HG03432 (cell line): ENCODE measurements around the gene ANKK1.

Experiments used
- ATAC-seq: cut with Tn5 transposase; IDR thresholded peaks from one replicate; pipeline ENCODE4 v1.9.1; 2021; ENCODE audit warnings: mild to moderate bottlenecking, moderate library complexity; ENCODE audit not compliant: unreplicated experiment

ANKK1 gene

GRCh38 chr11:113387605-113388211, at the start of gene ANKK1:
Gene ANKK1 (plus strand): TSS chr11:113387779. CDS start chr11:113387885, 106 bp downstream.
- ATAC-seq: no peak

GRCh38 chr11:113338730-113339129, 48.8 kb upstream of the ANKK1 start:
- ATAC-seq: no peak

GRCh38 chr11:113339929-113340589, 47.5 kb upstream of the ANKK1 start:
- ATAC-seq: no peak

- ATAC-seq: no peak
Measured at GRCh38 chr11:113341388-113342165, 46.0 kb upstream of the ANKK1 start.

- ATAC-seq: no peak
Measured at GRCh38 chr11:113345978-113346377, 41.6 kb upstream of the ANKK1 start.

GRCh38 chr11:113349528-113349927, 38.1 kb upstream of the ANKK1 start:
- ATAC-seq: no peak

- ATAC-seq: no peak
Measured at GRCh38 chr11:113350336-113351067, 37.1 kb upstream of the ANKK1 start.

GRCh38 chr11:113351068-113351450, 36.5 kb upstream of the ANKK1 start:
- ATAC-seq: no peak

GRCh38 chr11:113351480-113351879, 36.1 kb upstream of the ANKK1 start:
- ATAC-seq: no peak

- ATAC-seq: no peak
Measured at GRCh38 chr11:113356203-113356602, 31.4 kb upstream of the ANKK1 start.

GRCh38 chr11:113363406-113363805, 24.2 kb upstream of the ANKK1 start:
- no peak for ATAC-seq

- peak; percentile 42 for ATAC-seq
Measured at GRCh38 chr11:113363996-113364641, 23.5 kb upstream of the ANKK1 start.

GRCh38 chr11:113365895-113366294, 21.7 kb upstream of the ANKK1 start:
- no peak for ATAC-seq

- ATAC-seq: no peak
Measured at GRCh38 chr11:113369411-113369810, 18.2 kb upstream of the ANKK1 start.

GRCh38 chr11:113370634-113371033, 16.9 kb upstream of the ANKK1 start:
- no peak for ATAC-seq

- ATAC-seq: no peak
Measured at GRCh38 chr11:113372309-113372708, 15.3 kb upstream of the ANKK1 start.

GRCh38 chr11:113373306-113373705, 14.3 kb upstream of the ANKK1 start:
- no peak for ATAC-seq

- ATAC-seq: no peak
Measured at GRCh38 chr11:113373981-113374560, 13.5 kb upstream of the ANKK1 start.

- ATAC-seq: no peak
Measured at GRCh38 chr11:113375402-113375801, 12.2 kb upstream of the ANKK1 start.

- peak; percentile 76 for ATAC-seq
Measured at GRCh38 chr11:113376156-113376555, 11.4 kb upstream of the ANKK1 start.
